ENCODE results near the gene ZNF140. TPM values are rescaled to one million over a fixed set of nuclear protein-coding genes. Genes with fewer than 3 reads are reported as not detected.

ZNF140 gene
- total RNA-seq (2022; extraction: Qiagen RNA extraction; ENCODE audit: low read depth), result 8.7 to 10.2 TPM (median 9.2 TPM) in 5 replicates

GRCh38 chr12:133080368-133081158 is at the start of gene ZNF140:
Gene ZNF140, plus strand, starts transcription at chr12:133080923. Its CDS starts 398 bp downstream, at chr12:133081321.

GRCh38 chr12:133037207-133038005 is 43.3 kb upstream of the ZNF140 start, which contains the start of gene ZNF84:
Gene ZNF84, plus strand, starts transcription at chr12:133037509. Its CDS starts 3,959 bp downstream, at chr12:133041468.

GRCh38 chr12:133130038-133130807 is 49.5 kb downstream of the ZNF140 start, which contains the start of the genes ZNF10 and ZNF891:
Gene ZNF10, plus strand, starts transcription at chr12:133130627. Its CDS starts 13,866 bp downstream, at chr12:133144493.
Gene ZNF891, minus strand, starts transcription at chr12:133130274. Its CDS starts 8,356 bp downstream, at chr12:133121918.

Other genes starting within 250 kb of the ZNF140 start
- gene CHFR, start 193.3 kb upstream of the ZNF140 start, total RNA-seq (2022; extraction: Qiagen RNA extraction; ENCODE audit: low read depth), result 18.6 to 21.4 TPM (median 19.9 TPM) in 5 replicates
- gene ZNF605, start 124.6 kb upstream of the ZNF140 start, total RNA-seq (2022; extraction: Qiagen RNA extraction; ENCODE audit: low read depth), result 2.3 to 3.3 TPM (median 2.9 TPM) in 5 replicates
- 7.0 to 11.3 TPM (median 8.5 TPM) in 5 replicates for gene ZNF26, start 94.6 kb upstream of the ZNF140 start, total RNA-seq (2022; extraction: Qiagen RNA extraction; ENCODE audit: low read depth)
- 10.7 to 15.8 TPM (median 13.4 TPM) in 5 replicates for gene ZNF84, start 43.4 kb upstream of the ZNF140 start, total RNA-seq (2022; extraction: Qiagen RNA extraction; ENCODE audit: low read depth)
- gene ZNF891, start 49.4 kb downstream of the ZNF140 start, total RNA-seq (2022; extraction: Qiagen RNA extraction; ENCODE audit: low read depth), result 0.21 to 0.44 TPM (median 0.42 TPM) in 5 replicates
- gene ZNF10, start 49.7 kb downstream of the ZNF140 start, total RNA-seq (2022; extraction: Qiagen RNA extraction; ENCODE audit: low read depth), result 0.81 to 2.2 TPM (median 1.0 TPM) in 5 replicates
- gene ZNF268, start 100.6 kb downstream of the ZNF140 start, total RNA-seq (2022; extraction: Qiagen RNA extraction; ENCODE audit: low read depth), result 9.2 to 17.8 TPM (median 10.1 TPM) in 5 replicates
- gene ANHX, start 155.0 kb downstream of the ZNF140 start, total RNA-seq (2022; extraction: Qiagen RNA extraction; ENCODE audit: low read depth), result not detected in 5 replicates

All from A549 treated with RU486 at 1 μM for 4 hours (cell line).